Dendritic cell treated with granulocyte-macrophage colony-stimulating factor and Interleukin-4, amounts not matched to agents 40 ng/mL and 50 ng/mL, for 4 days (primary cell): ENCODE results near the gene DNAH7.

Experiments used
- H3K27ac Mint-ChIP-seq: one replicate; pipeline ENCODE4 v1.8.0; 2022; ENCODE audit warnings: mild to moderate bottlenecking, mixed read lengths
- H3K27me3 Mint-ChIP-seq: one replicate; pipeline ENCODE4 v1.8.0; 2022; ENCODE audit warnings: mild to moderate bottlenecking, mixed read lengths
- H3K36me3 Mint-ChIP-seq: one replicate; pipeline ENCODE4 v1.8.0; 2022; ENCODE audit warnings: low read depth, mixed read lengths
- H3K4me1 Mint-ChIP-seq: one replicate; pipeline ENCODE4 v1.8.0; 2022; ENCODE audit warnings: low read depth, mixed read lengths
- H3K4me3 Mint-ChIP-seq: one replicate; pipeline ENCODE4 v1.8.0; 2022; ENCODE audit warnings: mild to moderate bottlenecking, moderate library complexity, mixed read lengths
- H3K9me3 Mint-ChIP-seq: one replicate; pipeline ENCODE4 v1.8.0; 2022; ENCODE audit warnings: mixed read lengths
- intact Hi-C: fragments of 100-400 bp; cut with micrococcal nuclease; formaldehyde crosslinking; loops from one replicate; pipeline ENCODE4 v1.15.0; 2022

The DNAH7 gene

GRCh38 chr2:195759877-195760276 is 308.8 kb downstream of the DNAH7 start:
- H3K27me3 Mint-ChIP-seq, result no peaks in the 10 kb centered on the region
- peaks cover 39% of the 10 kb centered on the region for H3K9me3 Mint-ChIP-seq
- intact Hi-C loops, result no loop called here
- H3K4me3 Mint-ChIP-seq, result no peak overlapping the region
- H3K36me3 Mint-ChIP-seq, result no peaks in the 10 kb centered on the region
- H3K27ac Mint-ChIP-seq, result no peak overlapping the region
- H3K4me1 Mint-ChIP-seq, result no peaks in the 10 kb centered on the region

GRCh38 chr2:195758846-195759245 is 309.8 kb downstream of the DNAH7 start:
- Mint-ChIP-seq H3K4me1 (no peaks in the 10 kb centered on the region), H3K9me3 (peaks cover 33% of the 10 kb centered on the region), H3K27ac (no peak overlapping the region), H3K4me3 (no peak overlapping the region), H3K27me3 (no peaks in the 10 kb centered on the region), H3K36me3 (no peaks in the 10 kb centered on the region)
- intact Hi-C loops, result no loop called here

- Mint-ChIP-seq H3K36me3 (no peaks in the 10 kb centered on the region), H3K4me1 (no peaks in the 10 kb centered on the region), H3K27ac (no peak overlapping the region), H3K27me3 (no peaks in the 10 kb centered on the region), H3K4me3 (no peak overlapping the region), H3K9me3 (peaks cover 13% of the 10 kb centered on the region)
- intact Hi-C loops, result no loop called here
These were observed 312.3 kb downstream of the DNAH7 start for GRCh38 chr2:195756218-195756942.

GRCh38 chr2:195741191-195741590 is 327.4 kb downstream of the DNAH7 start:
- peaks cover 24% of the 10 kb centered on the region for H3K9me3 Mint-ChIP-seq
- intact Hi-C loops, result no loop called here
- no peaks in the 10 kb centered on the region for H3K27me3 Mint-ChIP-seq
- H3K4me1 Mint-ChIP-seq, result no peaks in the 10 kb centered on the region
- no peak overlapping the region for H3K27ac Mint-ChIP-seq
- H3K36me3 Mint-ChIP-seq, result peaks cover 34% of the 10 kb centered on the region
- H3K4me3 Mint-ChIP-seq, result no peak overlapping the region

GRCh38 chr2:195737511-195738325 is 330.9 kb downstream of the DNAH7 start:
- H3K27ac Mint-ChIP-seq, result no peak overlapping the region
- H3K9me3 Mint-ChIP-seq, result no peaks in the 10 kb centered on the region
- intact Hi-C loops, result no loop called here
- H3K4me3 Mint-ChIP-seq, result no peak overlapping the region
- peaks cover 10% of the 10 kb centered on the region for H3K4me1 Mint-ChIP-seq
- no peaks in the 10 kb centered on the region for H3K27me3 Mint-ChIP-seq
- H3K36me3 Mint-ChIP-seq, result peaks cover 31% of the 10 kb centered on the region

GRCh38 chr2:195735347-195735746 is 333.3 kb downstream of the DNAH7 start:
- H3K9me3 Mint-ChIP-seq, result no peaks in the 10 kb centered on the region
- no peak overlapping the region for H3K27ac Mint-ChIP-seq
- H3K4me3 Mint-ChIP-seq, result no peak overlapping the region
- intact Hi-C loops, result no loop called here
- no peaks in the 10 kb centered on the region for H3K27me3 Mint-ChIP-seq
- peaks cover 43% of the 10 kb centered on the region for H3K36me3 Mint-ChIP-seq
- peaks cover 10% of the 10 kb centered on the region for H3K4me1 Mint-ChIP-seq

- Mint-ChIP-seq H3K27ac (no peak overlapping the region), H3K27me3 (no peaks in the 10 kb centered on the region), H3K9me3 (no peaks in the 10 kb centered on the region), H3K4me1 (peaks cover 10% of the 10 kb centered on the region), H3K4me3 (no peak overlapping the region), H3K36me3 (peaks cover 43% of the 10 kb centered on the region)
- intact Hi-C loops, result no loop called here
These were observed 333.7 kb downstream of the DNAH7 start for GRCh38 chr2:195734931-195735330.

- Mint-ChIP-seq H3K27me3 (no peaks in the 10 kb centered on the region), H3K4me3 (no peak overlapping the region), H3K36me3 (peaks cover 44% of the 10 kb centered on the region), H3K9me3 (no peaks in the 10 kb centered on the region), H3K27ac (no peak overlapping the region), H3K4me1 (peaks cover 10% of the 10 kb centered on the region)
- intact Hi-C loops, result no loop called here
These were observed 334.2 kb downstream of the DNAH7 start for GRCh38 chr2:195734395-195734794.

DNA sequence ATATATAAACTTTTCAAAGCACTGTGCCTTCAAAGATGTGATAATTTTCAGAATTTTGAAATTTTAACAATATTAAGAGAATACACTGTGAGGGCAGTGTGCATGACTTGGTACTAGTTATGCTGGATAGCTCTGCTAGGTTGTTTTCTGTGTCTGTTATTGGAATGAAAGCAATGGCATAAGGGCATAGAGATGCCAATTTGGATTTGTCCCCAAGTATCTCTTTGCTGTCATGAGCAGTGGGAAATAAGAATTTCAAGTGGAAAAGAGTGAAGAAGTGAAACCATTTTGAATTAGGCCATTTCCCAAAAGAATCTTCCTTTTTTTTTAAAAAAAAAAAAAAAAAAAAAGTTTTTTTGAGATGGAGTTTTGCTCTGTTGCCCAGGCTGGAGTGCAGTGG is 334.8 kb downstream of the DNAH7 start:
- H3K4me3 Mint-ChIP-seq, result no peak overlapping the region
- H3K9me3 Mint-ChIP-seq, result no peaks in the 10 kb centered on the region
- peaks cover 10% of the 10 kb centered on the region for H3K4me1 Mint-ChIP-seq
- intact Hi-C loops, result no loop called here
- H3K36me3 Mint-ChIP-seq, result peaks cover 49% of the 10 kb centered on the region
- H3K27me3 Mint-ChIP-seq, result no peaks in the 10 kb centered on the region
- no peak overlapping the region for H3K27ac Mint-ChIP-seq

- Mint-ChIP-seq H3K9me3 (no peaks in the 10 kb centered on the region), H3K4me1 (peaks cover 10% of the 10 kb centered on the region), H3K36me3 (peaks cover 49% of the 10 kb centered on the region), H3K27me3 (no peaks in the 10 kb centered on the region), H3K27ac (no peak overlapping the region), H3K4me3 (no peak overlapping the region)
- intact Hi-C loops, result no loop called here
These were observed 336.1 kb downstream of the DNAH7 start for GRCh38 chr2:195732574-195732973.

DNA sequence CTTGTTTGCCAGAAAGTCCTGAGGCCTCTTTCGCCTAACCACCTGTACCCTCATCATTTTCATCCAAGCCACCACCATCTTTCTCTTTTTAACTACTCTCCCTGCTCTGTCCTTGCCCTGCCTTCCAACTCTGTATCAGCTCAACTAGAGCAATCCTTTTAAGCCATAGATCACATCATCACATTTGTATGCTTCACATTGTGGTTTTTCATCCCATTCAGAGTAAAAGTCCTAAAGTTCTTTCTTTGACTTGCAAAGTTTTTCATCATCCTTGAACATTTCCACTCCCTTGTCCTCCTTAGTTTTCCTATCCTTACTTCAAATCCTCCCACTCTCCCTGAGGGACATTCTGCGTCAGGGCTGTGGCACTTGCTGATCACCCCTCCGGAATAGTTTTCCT is 337.7 kb downstream of the DNAH7 start:
- H3K27ac Mint-ChIP-seq, result no peak overlapping the region
- no peaks in the 10 kb centered on the region for H3K27me3 Mint-ChIP-seq
- H3K4me1 Mint-ChIP-seq, result peaks cover 10% of the 10 kb centered on the region
- intact Hi-C loops, result no loop called here
- H3K4me3 Mint-ChIP-seq, result no peak overlapping the region
- no peaks in the 10 kb centered on the region for H3K9me3 Mint-ChIP-seq
- peaks cover 48% of the 10 kb centered on the region for H3K36me3 Mint-ChIP-seq

DNA sequence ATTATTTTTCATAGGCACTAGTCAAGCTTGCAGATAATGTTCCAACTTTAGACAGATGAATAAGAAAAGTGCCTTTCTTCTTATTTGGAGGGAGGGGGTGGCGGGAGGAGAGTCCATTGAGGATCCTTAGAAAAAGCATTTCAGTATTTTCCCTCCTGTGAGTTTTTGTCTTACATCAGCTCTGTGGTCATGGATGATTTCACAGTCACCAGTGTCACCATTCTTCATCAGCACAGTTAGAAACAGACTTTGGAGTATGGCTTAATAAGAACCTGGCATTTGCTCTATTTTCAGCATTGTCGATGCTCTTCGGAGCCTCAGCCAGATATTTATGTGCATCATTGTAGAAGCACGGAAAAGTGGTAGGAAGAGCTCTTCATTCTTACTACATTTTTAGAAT is 341.5 kb downstream of the DNAH7 start:
- Mint-ChIP-seq H3K4me1 (peaks cover 4% of the 10 kb centered on the region), H3K27ac (no peak overlapping the region), H3K9me3 (no peaks in the 10 kb centered on the region), H3K4me3 (no peak overlapping the region), H3K36me3 (peaks cover 38% of the 10 kb centered on the region), H3K27me3 (no peaks in the 10 kb centered on the region)
- intact Hi-C loops, result no loop called here

DNA sequence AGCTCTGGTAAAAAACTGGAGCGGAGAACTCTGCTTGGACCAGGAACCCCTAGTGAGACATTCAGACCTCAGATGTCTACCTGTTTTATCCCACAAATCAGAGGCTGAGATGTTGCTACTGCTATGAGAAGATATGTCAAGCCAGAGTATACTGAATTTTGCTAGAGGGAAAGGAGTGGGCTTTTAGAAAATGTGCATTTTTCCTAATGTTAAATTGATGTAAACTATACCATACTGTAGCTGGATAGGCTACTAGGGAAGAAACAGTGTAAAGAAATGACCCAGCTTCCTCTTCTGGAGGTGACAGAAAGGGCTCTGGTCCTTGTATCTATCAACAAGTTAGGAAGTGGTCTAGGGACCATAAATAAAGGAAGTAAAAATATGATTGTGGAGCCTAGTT is 346.6 kb downstream of the DNAH7 start:
- no peak overlapping the region for H3K27ac Mint-ChIP-seq
- no peak overlapping the region for H3K4me3 Mint-ChIP-seq
- H3K27me3 Mint-ChIP-seq, result no peaks in the 10 kb centered on the region
- intact Hi-C loops, result no loop called here
- H3K36me3 Mint-ChIP-seq, result peaks cover 26% of the 10 kb centered on the region
- H3K4me1 Mint-ChIP-seq, result peaks cover 14% of the 10 kb centered on the region
- no peaks in the 10 kb centered on the region for H3K9me3 Mint-ChIP-seq

GRCh38 chr2:195721042-195721441 is 347.6 kb downstream of the DNAH7 start:
- intact Hi-C loops, result no loop called here
- Mint-ChIP-seq H3K4me3 (no peak overlapping the region), H3K4me1 (peaks cover 14% of the 10 kb centered on the region), H3K27me3 (no peaks in the 10 kb centered on the region), H3K9me3 (no peaks in the 10 kb centered on the region), H3K27ac (no peak overlapping the region), H3K36me3 (peaks cover 36% of the 10 kb centered on the region)
